Osteocyte (in vitro differentiated cells): ENCODE data around the gene NHERF2. TPM values are rescaled to one million over a fixed set of nuclear protein-coding genes. Genes with fewer than 3 reads are reported as not detected.
A peak's percentile ranks its signal among the peaks of the same experiment; 100 is the strongest.

Experiments used
- DNase-seq: peaks from one replicate; pipeline ENCODE4 v3.0.0; 2021; ENCODE audit warnings: mixed read lengths; ENCODE audit not compliant: unreplicated experiment; ENCODE audit errors: extremely low spot score
- H3K27ac Mint-ChIP-seq: one replicate; pipeline ENCODE4 v1.8.0; 2021; ENCODE audit warnings: mild to moderate bottlenecking, mixed read lengths; ENCODE audit not compliant: unreplicated experiment
- H3K27me3 Mint-ChIP-seq: one replicate; pipeline ENCODE4 v1.8.0; 2021; ENCODE audit warnings: mixed read lengths; ENCODE audit not compliant: unreplicated experiment
- H3K36me3 Mint-ChIP-seq: one replicate; pipeline ENCODE4 v1.8.0; 2021; ENCODE audit warnings: mixed read lengths; ENCODE audit not compliant: unreplicated experiment
- H3K4me1 Mint-ChIP-seq: one replicate; pipeline ENCODE4 v1.8.0; 2021; ENCODE audit warnings: mixed read lengths; ENCODE audit not compliant: unreplicated experiment
- H3K4me3 Mint-ChIP-seq: one replicate; pipeline ENCODE4 v1.8.0; 2021; ENCODE audit warnings: mild to moderate bottlenecking, moderate library complexity, mixed read lengths; ENCODE audit not compliant: unreplicated experiment
- H3K9me3 Mint-ChIP-seq: one replicate; pipeline ENCODE4 v1.8.0; 2021; ENCODE audit warnings: mixed read lengths; ENCODE audit not compliant: unreplicated experiment
- CTCF ChIP-seq: fragments of 200-600 bp; sonication (generic); IDR thresholded peaks from 2 replicates; pipeline ENCODE4 v1.5.0; 2021; ENCODE audit warnings: antibody characterized with exemption, mild to moderate bottlenecking, moderate library complexity
- total RNA-seq: library from RNA; stranded (reverse); gene quantifications from 2 replicates; pipeline ENCODE4 v1.2.1, GENCODE V29; 2021

Gene NHERF2
- total RNA-seq, 1 donor from 2014 or later: 146 TPM

- Mint-ChIP-seq H3K4me1 (peaks cover 39% of the 10 kb centered on the region), H3K9me3 (no peaks in the 10 kb centered on the region)
- TF ChIP-seq CTCF: no peak
Measured at GRCh38 chr16:2045965-2046892, 19.5 kb downstream of the NHERF2 start.

GRCh38 chr16:2046893-2047329 lies 20.2 kb downstream of the NHERF2 start:
- no peak for TF ChIP-seq CTCF
- Mint-ChIP-seq H3K9me3 (no peaks in the 10 kb centered on the region), H3K4me1 (peaks cover 33% of the 10 kb centered on the region), H3K4me3 (peak overlapping the region; percentile 87), H3K27ac (peak overlapping the region; percentile 85), H3K27me3 (no peaks in the 10 kb centered on the region), H3K36me3 (peaks cover 3% of the 10 kb centered on the region)
- DNase-seq: no peak

More at GRCh38 chr16:2045965-2046892, 19.5 kb downstream of the NHERF2 start:
- no peak overlapping the region for H3K27ac Mint-ChIP-seq
- H3K4me3 Mint-ChIP-seq: peak overlapping the region; percentile 87
- H3K27me3 Mint-ChIP-seq: no peaks in the 10 kb centered on the region
- peaks cover 1% of the 10 kb centered on the region for H3K36me3 Mint-ChIP-seq
- no peak for DNase-seq

GRCh38 chr16:2047330-2048115 lies 20.8 kb downstream of the NHERF2 start, which contains the start of the genes NTHL1 and TSC2:
NTHL1 (minus strand) TSS chr16:2047834; CDS start chr16:2047823, 11 bp downstream.
TSC2 (plus strand) TSS chr16:2047985; CDS start chr16:2048616, 631 bp downstream.
- Mint-ChIP-seq H3K4me1 (peaks cover 30% of the 10 kb centered on the region), H3K4me3 (peak within 1 kb of the TSS; percentile 89), H3K36me3 (peaks cover 4% of the 10 kb centered on the region), H3K9me3 (no peaks in the 10 kb centered on the region), H3K27me3 (no peaks in the 10 kb centered on the region), H3K27ac (peak within 1 kb of the TSS; percentile 85)
- peak; percentile 99 for DNase-seq
- TF ChIP-seq CTCF: peak; percentile 55

- H3K4me1 Mint-ChIP-seq: peaks cover 27% of the 10 kb centered on the region
- H3K9me3 Mint-ChIP-seq: no peaks in the 10 kb centered on the region
- H3K36me3 Mint-ChIP-seq: peaks cover 5% of the 10 kb centered on the region
- H3K27ac Mint-ChIP-seq: peak overlapping the region; percentile 7
- TF ChIP-seq CTCF: no peak
- H3K4me3 Mint-ChIP-seq: peak overlapping the region; percentile 89
- DNase-seq: no peak
- no peaks in the 10 kb centered on the region for H3K27me3 Mint-ChIP-seq
Measured at GRCh38 chr16:2048116-2048543, 21.4 kb downstream of the NHERF2 start.
